K562 (cell line): ENCODE results near the gene PSMD9. TPM values are rescaled to one million over a fixed set of nuclear protein-coding genes. Genes with fewer than 3 reads are reported as not detected.
A peak's percentile ranks its signal among the peaks of the same experiment; 100 is the strongest.

Source experiments
- ADNP ChIP-seq: fragments of 200-800 bp; sonication (Bioruptor generic); IDR thresholded peaks from 2 replicates; pipeline ENCODE4 v1.6.1; 2016; ENCODE audit warnings: missing genetic modification characterization, missing compliant biosample characterization
- ARID3B ChIP-seq: fragments of 250-450 bp; sonication (Bioruptor Pico); IDR thresholded peaks from 2 replicates; pipeline ENCODE4 v1.4.0; 2020; ENCODE audit warnings: borderline replicate concordance
- CTBP1 ChIP-seq: fragments of 450-650 bp; IDR thresholded peaks from 2 replicates; pipeline ENCODE4 v1.6.1; 2016; ENCODE audit warnings: borderline replicate concordance
- FOXP4 ChIP-seq: sonication (generic); formaldehyde crosslinking; IDR thresholded peaks from 2 replicates; pipeline ENCODE4 v1.8.0; 2022; ENCODE audit warnings: mild to moderate bottlenecking, missing genetic modification reagents, borderline replicate concordance
- MED1 ChIP-seq: sonication (generic); formaldehyde crosslinking; IDR thresholded peaks from 2 replicates; pipeline ENCODE4 v1.8.1; 2023; ENCODE audit warnings: missing genetic modification reagents, borderline replicate concordance
- MXI1 ChIP-seq: IDR thresholded peaks from 2 replicates; pipeline ENCODE4 v1.6.1; 2011; ENCODE audit warnings: low read depth, mild to moderate bottlenecking, improper control_type of control experiment, low read length
- POLR2A ChIP-seq: fragments of 450-650 bp; conservative IDR thresholded peaks from 2 replicates; pipeline ENCODE4 v1.6.1; 2016
- POLR2H ChIP-seq: IDR thresholded peaks from 2 replicates; pipeline ENCODE4 v1.6.1; 2016; ENCODE audit warnings: missing genetic modification characterization, low read depth, mild to moderate bottlenecking, control low read depth, missing compliant biosample characterization, moderate library complexity
- SMARCA4 ChIP-seq: fragments of 450-650 bp; IDR thresholded peaks from 2 replicates; pipeline ENCODE4 v1.6.1; 2016
- SP1 ChIP-seq: sonication (generic); formaldehyde crosslinking; IDR thresholded peaks from 2 replicates; pipeline ENCODE4 v1.8.1; 2022; ENCODE audit warnings: mild to moderate bottlenecking, missing genetic modification reagents
- SP2 ChIP-seq: IDR thresholded peaks from 2 replicates; pipeline ENCODE4 v1.6.1; 2011; ENCODE audit warnings: mild to moderate bottlenecking, low read depth, low read length, moderate library complexity; ENCODE audit not compliant: poor library complexity, severe bottlenecking; ENCODE audit errors: extremely low read depth
- VEZF1 ChIP-seq: fragments of 200-800 bp; sonication (Bioruptor generic); IDR thresholded peaks from 2 replicates; pipeline ENCODE4 v1.6.1; 2017; ENCODE audit warnings: missing genetic modification characterization, missing compliant biosample characterization
- ZNF584 ChIP-seq: fragments of 200-800 bp; sonication (Bioruptor generic); IDR thresholded peaks from 2 replicates; pipeline ENCODE4 v1.6.1; 2016; ENCODE audit warnings: low read depth, mild to moderate bottlenecking, missing genetic modification characterization, missing compliant biosample characterization
- ZNF586 ChIP-seq: fragments of 450-650 bp; formaldehyde crosslinking; conservative IDR thresholded peaks from 2 replicates; pipeline ENCODE4 v1.4.0; 2020; ENCODE audit warnings: mild to moderate bottlenecking, moderate library complexity
- polyA plus RNA-seq, 8 experiments: library from polyadenylated mRNA; depleted of rRNA in 4 of 8; stranded (reverse) in 5 of 8; unstranded in 3 of 8; fragments of >200 nt; fragmentation: Nextera tagmentation in 2 of 8; fragmentation: Illumina TruSeq in 1 of 8; extraction: Ambion mirVana in 2 of 8; extraction: Trizol in 1 of 8; gene quantifications; 2 replicates each; pipeline versions ENCODE4 v1.2.1 to v1.2.3, GENCODE V29; 2011 to 2014; ENCODE audit warnings: inconsistent platforms in 1 of 8, missing spikeins in 1 of 8
- total RNA-seq, 7 experiments: library from RNA; depleted of rRNA in 6 of 7; stranded (reverse); fragments of >200 nt in 6 of 7; fragmentation: Illumina TruSeq in 2 of 7; extraction: Trizol in 2 of 7; gene quantifications; 2 replicates each; pipeline versions ENCODE4 v1.2.1 to v1.2.3, GENCODE V29; 2011 to 2021; ENCODE audit warnings: low replicate concordance in 1 of 7
- TF ChIP-seq, protein P1 (sequence below), 2 experiments: fragments of 200-800 bp in 1 of 2; sonication (Bioruptor generic) in 1 of 2; sonication (generic) in 1 of 2; formaldehyde crosslinking in 1 of 2; IDR thresholded peaks in 1 of 2; conservative IDR thresholded peaks in 1 of 2; 2 replicates each; pipeline versions ENCODE4 v1.5.0 to v1.6.1; 2016 to 2020; ENCODE audit warnings: missing compliant biosample characterization in 1 of 2, missing genetic modification characterization in 1 of 2, missing genetic modification reagents in 1 of 2
- TF ChIP-seq, protein P2 (sequence below): sonication (generic); formaldehyde crosslinking; IDR thresholded peaks from 2 replicates; pipeline ENCODE4 v1.8.0; 2022; ENCODE audit warnings: missing genetic modification reagents, mild to moderate bottlenecking, borderline replicate concordance

The PSMD9 gene
- total and polyA plus RNA-seq, 9 of the 15 experiments (the other 6 are each of a cell fraction or from before 2014, with no cell fraction given): 12.2 to 143 (median 61.3) TPM

GRCh38 chr12:121892673-121893561 lies 4.3 kb downstream of the PSMD9 start (continued):
- TF ChIP-seq POLR2A: no peak
- TF ChIP-seq MED1: no peak
- TF ChIP-seq CTBP1: 0 out of 2 replicates have a peak, but pooled peaks have one; percentile 15
- TF ChIP-seq SP1 (CRISPR knock-in tag): no peak
- TF ChIP-seq ARID3B: no peak
- TF ChIP-seq FOXP4 (CRISPR knock-in tag): no peak
- peak; percentile 77 for TF ChIP-seq SMARCA4
- TF ChIP-seq, protein P1, sequence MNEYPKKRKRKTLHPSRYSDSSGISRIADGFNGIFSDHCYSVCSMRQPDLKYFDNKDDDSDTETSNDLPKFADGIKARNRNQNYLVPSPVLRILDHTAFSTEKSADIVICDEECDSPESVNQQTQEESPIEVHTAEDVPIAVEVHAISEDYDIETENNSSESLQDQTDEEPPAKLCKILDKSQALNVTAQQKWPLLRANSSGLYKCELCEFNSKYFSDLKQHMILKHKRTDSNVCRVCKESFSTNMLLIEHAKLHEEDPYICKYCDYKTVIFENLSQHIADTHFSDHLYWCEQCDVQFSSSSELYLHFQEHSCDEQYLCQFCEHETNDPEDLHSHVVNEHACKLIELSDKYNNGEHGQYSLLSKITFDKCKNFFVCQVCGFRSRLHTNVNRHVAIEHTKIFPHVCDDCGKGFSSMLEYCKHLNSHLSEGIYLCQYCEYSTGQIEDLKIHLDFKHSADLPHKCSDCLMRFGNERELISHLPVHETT (CRISPR knock-in tag; conservative IDR thresholded peaks at IDR 0.05 in 1 of 2, IDR thresholded peaks at IDR 0.05 in 1 of 2): no peak
- TF ChIP-seq ADNP (tag): 0 out of 2 replicates have a peak, but pooled peaks have one; percentile 36
- TF ChIP-seq VEZF1 (CRISPR knock-in tag): no peak
- TF ChIP-seq SP2: no peak
- TF ChIP-seq POLR2H (tag): no peak
- no peak for TF ChIP-seq ZNF586
- TF ChIP-seq ZNF584 (CRISPR knock-in tag): no peak
- TF ChIP-seq MXI1: no peak
- TF ChIP-seq, protein P2, sequence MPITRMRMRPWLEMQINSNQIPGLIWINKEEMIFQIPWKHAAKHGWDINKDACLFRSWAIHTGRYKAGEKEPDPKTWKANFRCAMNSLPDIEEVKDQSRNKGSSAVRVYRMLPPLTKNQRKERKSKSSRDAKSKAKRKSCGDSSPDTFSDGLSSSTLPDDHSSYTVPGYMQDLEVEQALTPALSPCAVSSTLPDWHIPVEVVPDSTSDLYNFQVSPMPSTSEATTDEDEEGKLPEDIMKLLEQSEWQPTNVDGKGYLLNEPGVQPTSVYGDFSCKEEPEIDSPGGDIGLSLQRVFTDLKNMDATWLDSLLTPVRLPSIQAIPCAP (CRISPR knock-in tag): no peak
